Psoas muscle (tissue), 8 donors: ENCODE results near the gene VAV2. TPM values are rescaled to one million over a fixed set of nuclear protein-coding genes. Genes with fewer than 3 reads are reported as not detected.

ENCODE experiments used
- ATAC-seq, 4 donors: fragments of 200-7000 bp; cut with Tn5 transposase; one replicate each; pipeline ENCODE4 v1.9.1; 2020; ENCODE audit warnings: moderate library complexity in 3 of 4, mild to moderate bottlenecking in 2 of 4
- DNase-seq, 2 donors: peaks; one replicate each; pipeline ENCODE4 v3.0.0-alpha.2; 2020
- H3K27ac ChIP-seq: fragments of 200-600 bp; one replicate; pipeline ENCODE4 v1.8.0; 2022
- H3K27me3 ChIP-seq, 3 donors: fragments of 200-600 bp in 1 of 3; one replicate each; pipeline versions ENCODE4 v1.6.1 to v1.8.0; 2013 to 2022; ENCODE audit warnings: low read length in 2 of 3, mild to moderate bottlenecking in 2 of 3, moderate library complexity in 1 of 3; ENCODE audit not compliant: insufficient read depth in 3 of 3
- H3K36me3 ChIP-seq, 2 donors: fragments of 200-600 bp in 1 of 2; one replicate each; pipeline versions ENCODE4 v1.6.1 to v1.8.0; 2013 to 2022; ENCODE audit warnings: low read depth in 1 of 2, mild to moderate bottlenecking in 1 of 2, moderate library complexity in 1 of 2; ENCODE audit not compliant: insufficient read depth in 1 of 2
- H3K4me1 ChIP-seq: fragments of 200-600 bp; one replicate; pipeline ENCODE4 v1.8.0; 2022
- H3K4me3 ChIP-seq: fragments of 200-600 bp; one replicate; pipeline ENCODE4 v1.8.0; 2022; ENCODE audit warnings: mild to moderate bottlenecking
- H3K9me3 ChIP-seq: fragments of 200-600 bp; one replicate; pipeline ENCODE4 v1.8.0; 2022
- CTCF ChIP-seq: fragments of 200-600 bp; IDR thresholded peaks from one replicate; pipeline ENCODE4 v1.8.0; 2022; ENCODE audit warnings: antibody characterized with exemption
- WGBS, 3 donors: extraction: QIAGEN DNeasy Blood & Tissue Kit; methylation state at CpG; one replicate each; pipeline versions ENCODE4 v1.1.6 to v1.1.7; 2013; 5-methylcytosine and 5-hydroxymethylcytosine counted together
- intact Hi-C, 2 donors: fragments of 100-400 bp; cut with DNase I; formaldehyde crosslinking; loops; one replicate each; pipeline versions ENCODE4 v1.11.0 to v1.14.2; 2022
- polyA plus RNA-seq, 3 donors: library from polyadenylated mRNA; stranded (reverse); fragments of 200-250 nt; gene quantifications; one replicate each; pipeline ENCODE4 v1.2.3, GENCODE V29; 2013
- total RNA-seq, 4 donors: library from RNA; stranded (reverse); fragmentation: NEBNext Ultra II Directional in 2 of 4; extraction: Animal tissue kit (Norgen Biotek cat#: 25700) in 2 of 4; gene quantifications; one replicate each; pipeline versions ENCODE4 v1.2.1 to v1.2.4, GENCODE V29; 2021 to 2023
- donor health status: healthy with polysubstance abuse.
- donor health status: DM: no; HTN: no; CAD: no; lungs with moderate emphysema.
- donor health status: Bipolar disorder and iron deficiency.
- donor health status: healthy.
- donor health status: DM: yes; HTN: yes; CAD: no.
- donor health status: DM: no; HTN: no; CAD: no.
- donor health status: DM: no; HTN: no; CAD: no.
- donor health status: DM: yes; HTN: yes; CAD: no.

The VAV2 gene
- total and polyA plus RNA-seq, 7 donors, result 0.70 to 2.9 (median 1.4) TPM

- DNase-seq (no peak), ATAC-seq (no peak)
- Histone ChIP-seq H3K27ac (no peak overlapping the region), H3K27me3 (peaks cover 0 to 1% (median 0%) of the 10 kb centered on the region in 3 donors), H3K9me3 (no peaks in the 10 kb centered on the region), H3K36me3 (no peaks in the 10 kb centered on the region), H3K4me3 (no peak overlapping the region), H3K4me1 (no peaks in the 10 kb centered on the region)
- intact Hi-C loops, result no loop called here
- 92% methylated on average over 36 to 40 of the region's 40 CpGs for WGBS, 3 donors
- TF ChIP-seq CTCF, result no peak
Observed at GRCh38 chr9:133893191-133893994, 98.7 kb downstream of the VAV2 start.

- Histone ChIP-seq H3K36me3 (no peaks in the 10 kb centered on the region), H3K27ac (no peak overlapping the region), H3K9me3 (no peaks in the 10 kb centered on the region), H3K27me3 (peaks cover 0 to 2% (median 0%) of the 10 kb centered on the region in 3 donors), H3K4me1 (no peaks in the 10 kb centered on the region), H3K4me3 (no peak overlapping the region)
- WGBS, 3 donors, result 74 to 80% (median 74%) methylated on average over 16 to 17 of the region's 17 CpGs
- intact Hi-C loops, result no loop called here
- TF ChIP-seq CTCF, result no peak
- ATAC-seq (no peak), DNase-seq (no peak)
Observed at GRCh38 chr9:133892193-133892920, 99.8 kb downstream of the VAV2 start.

GRCh38 chr9:133891741-133892140, 100.4 kb downstream of the VAV2 start:
- Histone ChIP-seq H3K9me3 (no peaks in the 10 kb centered on the region), H3K36me3 (no peaks in the 10 kb centered on the region), H3K27me3 (peaks cover 0 to 4% (median 0%) of the 10 kb centered on the region in 3 donors), H3K27ac (no peak overlapping the region), H3K4me1 (no peaks in the 10 kb centered on the region), H3K4me3 (no peak overlapping the region)
- WGBS, 3 donors, result 90 to 94% (median 93%) methylated on average over 6 to 7 of the region's 7 CpGs
- TF ChIP-seq CTCF, result no peak
- ATAC-seq, result no peak
- intact Hi-C loops, result no loop called here
- no peak for DNase-seq

- no peaks in the 10 kb centered on the region for H3K36me3 ChIP-seq
- peaks cover 0 to 7% (median 0%) of the 10 kb centered on the region in 3 donors for H3K27me3 ChIP-seq
- TF ChIP-seq CTCF, result no peak
- ATAC-seq (no peak), DNase-seq (no peak)
- H3K4me3 ChIP-seq, result no peak overlapping the region
- no peaks in the 10 kb centered on the region for H3K4me1 ChIP-seq
- H3K27ac ChIP-seq, result no peak overlapping the region
- intact Hi-C loops, result no loop called here
- 84 to 91% (median 89%) methylated on average over 8 of the region's 8 CpGs for WGBS, 3 donors
- no peaks in the 10 kb centered on the region for H3K9me3 ChIP-seq
Observed at GRCh38 chr9:133890583-133890982, 101.5 kb downstream of the VAV2 start.
